ENCODE data around the gene TMEM42.

GRCh38 chr3:44832965-44833364, 28.7 kb upstream of the TMEM42 start:
- no peak for TF ChIP-seq RARB (CRISPR knock-in tag; IDR thresholded peaks at IDR 0.05)
- TF ChIP-seq PATZ1 (CRISPR knock-in tag; IDR thresholded peaks at IDR 0.05; ENCODE audit: borderline replicate concordance), result no peak
- TF ChIP-seq TCF4 (CRISPR knock-in tag; IDR thresholded peaks at IDR 0.05; ENCODE audit: borderline replicate concordance), result no peak
- TF ChIP-seq ZFP3 (CRISPR knock-in tag; IDR thresholded peaks at IDR 0.05), result no peak
- TF ChIP-seq GLIS3 (CRISPR knock-in tag; IDR thresholded peaks at IDR 0.05), result no peak
- TF ChIP-seq ARNTL (CRISPR knock-in tag; IDR thresholded peaks at IDR 0.05; ENCODE audit: borderline replicate concordance, low read depth), result no peak
- TF ChIP-seq ZNF70 (CRISPR knock-in tag; IDR thresholded peaks at IDR 0.05), result no peak
- no peak for TF ChIP-seq CREB5 (CRISPR knock-in tag; IDR thresholded peaks at IDR 0.05; ENCODE audit: low read depth)
- no peak for TF ChIP-seq OSR1 (CRISPR knock-in tag; IDR thresholded peaks at IDR 0.05)
- no peak for TF ChIP-seq BACH2 (CRISPR knock-in tag; IDR thresholded peaks at IDR 0.05; ENCODE audit: borderline replicate concordance)
- no peak for TF ChIP-seq ZC3H10 (CRISPR knock-in tag; IDR thresholded peaks at IDR 0.05)
- no peak for TF ChIP-seq ISL1 (CRISPR knock-in tag; IDR thresholded peaks at IDR 0.05)

Measured in SK-N-SH treated with all-trans-retinoic acid at 6 μM for 48 hours (cell line).